Astrocyte of the cerebellum (primary cell): ENCODE results near the gene GAL3ST3.

Experiments used
- DNase-seq: peaks from one replicate; pipeline ENCODE4 v3.0.0-alpha.2; 2011; ENCODE audit warnings: low read depth
- H3K4me3 ChIP-seq: 2 replicates; pipeline ENCODE4 v1.5.1; 2011; ENCODE audit warnings: mild to moderate bottlenecking, low read depth, low read length, moderate library complexity
- CTCF ChIP-seq: IDR thresholded peaks from 2 replicates; pipeline ENCODE4 v1.5.1; 2012; ENCODE audit warnings: low read length, low read depth, moderate library complexity, mild to moderate bottlenecking; ENCODE audit errors: missing control alignments
- in situ Hi-C: cut with HindIII; loops from 2 replicates; pipeline ENCODE4 v1.10.0; 2017; ENCODE audit warnings: low sequenced_read_pairs

The GAL3ST3 gene

GRCh38 chr11:66069715-66070603, 21.0 kb upstream of the GAL3ST3 start, which contains the start of gene PACS1:
Gene PACS1, plus strand, starts transcription at chr11:66070272. Its CDS starts 215 bp downstream, at chr11:66070487.
- no peak for DNase-seq
- H3K4me3 ChIP-seq = peak within 1 kb of the TSS; percentile 70
- peak; percentile 1 for TF ChIP-seq CTCF
- in situ Hi-C loops = no loop called here

GRCh38 chr11:66068923-66069714, 20.2 kb upstream of the GAL3ST3 start:
- TF ChIP-seq CTCF = peak; percentile 28
- no peak for DNase-seq
- in situ Hi-C loops = no loop called here
- H3K4me3 ChIP-seq = peak overlapping the region; percentile 70

- H3K4me3 ChIP-seq = no peak overlapping the region
These were observed 19.3 kb upstream of the GAL3ST3 start for GRCh38 chr11:66068154-66068821.

GRCh38 chr11:66067640-66068039, 18.7 kb upstream of the GAL3ST3 start:
- DNase-seq = no peak
- no peak for TF ChIP-seq CTCF
- H3K4me3 ChIP-seq = no peak overlapping the region
- in situ Hi-C loops = no loop called here

More at GRCh38 chr11:66068154-66068821, 19.3 kb upstream of the GAL3ST3 start:
- TF ChIP-seq CTCF = peak; percentile 92
- in situ Hi-C loops = no loop called here
- peak; percentile 49 for DNase-seq

GRCh38 chr11:66066751-66067150, 17.8 kb upstream of the GAL3ST3 start:
- no peak overlapping the region for H3K4me3 ChIP-seq
- no peak for TF ChIP-seq CTCF
- no peak for DNase-seq
- in situ Hi-C loops = no loop called here

- DNase-seq = no peak
- H3K4me3 ChIP-seq = no peak overlapping the region
- TF ChIP-seq CTCF = no peak
- in situ Hi-C loops = no loop called here
These were observed 15.6 kb upstream of the GAL3ST3 start for GRCh38 chr11:66064571-66064970.
